CD4-positive, alpha-beta T cell (primary cell): Measurements from ENCODE around the gene KRTAP5-5. TPM values are rescaled to one million over a fixed set of nuclear protein-coding genes. Genes with fewer than 3 reads are reported as not detected.

ENCODE experiments used
- ATAC-seq: fragments of 200-7000 bp; cut with Tn5 transposase; one replicate; pipeline ENCODE4 v1.10.0; 2022; ENCODE audit warnings: mild to moderate bottlenecking; ENCODE audit not compliant: poor library complexity
- CTCF ChIA-PET: fragments of 350-600 bp; sonication (Branson Sonifier 250); formaldehyde crosslinking; loops from one replicate; lab custom pipeline; 2021; ENCODE audit warnings: antibody characterized with exemption, inconsistent platforms; lab: Charles Lee
- POLR2A ChIA-PET: fragments of 350-600 bp; sonication (Branson Sonifier 250); formaldehyde crosslinking; loops from one replicate; lab custom pipeline; 2021; ENCODE audit warnings: antibody characterized with exemption, inconsistent platforms; lab: Charles Lee
- DNase-seq, 14 experiments: peaks; one replicate each; pipeline ENCODE4 v3.0.0-alpha.2; 2013 to 2020; ENCODE audit warnings: mixed read lengths in 2 of 14
- H3K27ac ChIP-seq, 2 donors: one replicate each; pipeline versions ENCODE4 v1.5.1 to v1.7.0; 2013; ENCODE audit warnings: low read length in 2 of 2, low read depth in 1 of 2, mild to moderate bottlenecking in 1 of 2
- H3K27me3 ChIP-seq, 2 experiments: 1 replicate in 1 of 2; 2 replicates in 1 of 2; pipeline versions ENCODE4 v1.6.1 to v1.7.0; 2013; ENCODE audit warnings: low read length in 2 of 2, control low read depth in 1 of 2, mild to moderate bottlenecking in 1 of 2, moderate library complexity in 1 of 2; ENCODE audit not compliant: insufficient read depth in 2 of 2, control insufficient read depth in 1 of 2
- H3K36me3 ChIP-seq: one replicate; pipeline ENCODE4 v1.6.1; 2013; ENCODE audit warnings: low read length, control low read depth; ENCODE audit not compliant: insufficient read depth
- H3K4me1 ChIP-seq: one replicate; pipeline ENCODE4 v1.6.1; 2013; ENCODE audit warnings: low read length, control low read depth; ENCODE audit not compliant: insufficient read depth
- H3K4me3 ChIP-seq: one replicate; pipeline ENCODE4 v1.5.1; 2013; ENCODE audit warnings: mild to moderate bottlenecking, low read length, moderate library complexity
- H3K9me3 ChIP-seq, 2 experiments: 1 replicate in 1 of 2; 2 replicates in 1 of 2; pipeline versions ENCODE4 v1.6.1 to v1.7.0; 2013; ENCODE audit warnings: low read length in 2 of 2, mild to moderate bottlenecking in 2 of 2, control low read depth in 1 of 2, moderate library complexity in 1 of 2; ENCODE audit not compliant: control insufficient read depth in 1 of 2, insufficient read depth in 1 of 2
- H3K27ac Mint-ChIP-seq: one replicate; pipeline ENCODE4 v1.8.0; 2020; ENCODE audit warnings: mixed read lengths
- H3K27me3 Mint-ChIP-seq: one replicate; pipeline ENCODE4 v1.8.0; 2021; ENCODE audit warnings: mixed read lengths
- H3K36me3 Mint-ChIP-seq: one replicate; pipeline ENCODE4 v1.8.0; 2021; ENCODE audit warnings: low read depth, mixed read lengths
- H3K4me1 Mint-ChIP-seq: one replicate; pipeline ENCODE4 v1.8.0; 2021; ENCODE audit warnings: low read depth, mixed read lengths
- H3K4me3 Mint-ChIP-seq: one replicate; pipeline ENCODE4 v1.8.0; 2020; ENCODE audit warnings: mild to moderate bottlenecking, mixed read lengths
- H3K9me3 Mint-ChIP-seq: one replicate; pipeline ENCODE4 v1.8.0; 2020; ENCODE audit warnings: mixed read lengths
- CTCF ChIP-seq: fragments of 200-600 bp; IDR thresholded peaks from one replicate; pipeline ENCODE4 v1.8.0; 2022; ENCODE audit warnings: antibody characterized with exemption, mild to moderate bottlenecking
- intact Hi-C, 2 experiments: fragments of 100-400 bp; cut with DNase I in 1 of 2; cut with micrococcal nuclease in 1 of 2; formaldehyde crosslinking; loops; one replicate each; pipeline versions ENCODE4 v1.15.1 to v1.9.0; 2023 to 2025; cut with DNase I, micrococcal nuclease
- total RNA-seq, 174 experiments: library from RNA in 2 of 174; stranded (reverse) in 2 of 174; gene quantifications; one replicate each; pipeline ENCODE4 v1.2.3 and lab custom pipeline; 2021 to 2026

The KRTAP5-5 gene
- total RNA-seq, 2 experiments from 2014 or later: not detected

GRCh38 chr11:1625541-1625940, 4.0 kb upstream of the KRTAP5-5 start:
- ATAC-seq (no peak), DNase-seq (no peak)
- H3K4me1 ChIP-seq: peaks cover 10% of the 10 kb centered on the region
- H3K27me3 ChIP-seq: peaks cover 3 to 5% of the 10 kb centered on the region in 2 experiments
- H3K9me3 ChIP-seq: no peaks in the 10 kb centered on the region
- no peak for TF ChIP-seq CTCF
- Mint-ChIP-seq H3K36me3 (no peaks in the 10 kb centered on the region), H3K4me3 (no peak overlapping the region), H3K9me3 (no peaks in the 10 kb centered on the region), H3K4me1 (peaks cover 4% of the 10 kb centered on the region), H3K27me3 (peaks cover 21% of the 10 kb centered on the region), H3K27ac (no peak overlapping the region)
- ChIA-PET CTCF (no interaction called here), POLR2A (no interaction called here)
- no peaks in the 10 kb centered on the region for H3K36me3 ChIP-seq
- intact Hi-C loops: loop anchor here in 1 of 2 experiments (5.0 kb wide), 1 partner anchor 78 kb away; no protein-coding TSS in a partner anchor
- no peak overlapping the region for H3K4me3 ChIP-seq
- no peak overlapping the region for H3K27ac ChIP-seq

GRCh38 chr11:1628506-1629325, 859 bp upstream of the KRTAP5-5 start:
- DNase-seq: peak; percentile 26 to 78 (median 56)
- intact Hi-C loops: loop anchor here (1.0 to 5.0 kb wide), 4 partner anchors 34 to 82 kb away; no protein-coding TSS in a partner anchor
- Mint-ChIP-seq H3K27me3 (peaks cover 40% of the 10 kb centered on the region), H3K4me3 (no peak overlapping the region), H3K27ac (no peak overlapping the region), H3K4me1 (peaks cover 10% of the 10 kb centered on the region), H3K36me3 (no peaks in the 10 kb centered on the region), H3K9me3 (no peaks in the 10 kb centered on the region)
- ATAC-seq: peak; percentile 97
- Histone ChIP-seq H3K4me1 (peaks cover 10% of the 10 kb centered on the region), H3K9me3 (no peaks in the 10 kb centered on the region), H3K36me3 (no peaks in the 10 kb centered on the region), H3K27me3 (peaks cover 12% of the 10 kb centered on the region in 2 experiments), H3K4me3 (no peak overlapping the region), H3K27ac (no peak overlapping the region)
- POLR2A ChIA-PET: no interaction called here
- CTCF ChIA-PET: interaction anchor here (1.1 kb wide), 1 partner anchor 11 kb away, joined by 3 read pairs; no protein-coding TSS in a partner anchor
- TF ChIP-seq CTCF: peak; percentile 84

GRCh38 chr11:1630271-1630670, 696 bp downstream of the KRTAP5-5 start:
- H3K4me3 ChIP-seq: no peak overlapping the region
- ChIA-PET CTCF (no interaction called here), POLR2A (interaction anchor here (0.5 kb wide), 1 partner anchor 41 kb away, joined by 3 read pairs; no protein-coding TSS in a partner anchor)
- peaks cover 10% of the 10 kb centered on the region for H3K4me1 Mint-ChIP-seq
- no peaks in the 10 kb centered on the region for H3K36me3 ChIP-seq
- peaks cover 10% of the 10 kb centered on the region for H3K4me1 ChIP-seq
- peaks cover 46% of the 10 kb centered on the region for H3K27me3 Mint-ChIP-seq
- no peak overlapping the region for H3K4me3 Mint-ChIP-seq
- TF ChIP-seq CTCF: no peak
- H3K9me3 Mint-ChIP-seq: no peaks in the 10 kb centered on the region
- DNase-seq (no peak), ATAC-seq (no peak)
- no peaks in the 10 kb centered on the region for H3K9me3 ChIP-seq
- intact Hi-C loops: no loop called here
- no peak overlapping the region for H3K27ac Mint-ChIP-seq
- peaks cover 12 to 17% of the 10 kb centered on the region in 2 experiments for H3K27me3 ChIP-seq
- H3K36me3 Mint-ChIP-seq: no peaks in the 10 kb centered on the region
- no peak overlapping the region for H3K27ac ChIP-seq
